Left kidney (tissue), 2 donors: Measurements from ENCODE around the gene ABCA5. TPM values are rescaled to one million over a fixed set of nuclear protein-coding genes. Genes with fewer than 3 reads are reported as not detected.
A peak's percentile ranks its signal among the peaks of the same experiment; 100 is the strongest.

Experiments
- DNase-seq: peaks from one replicate; pipeline ENCODE4 v3.0.0-alpha.2; 2013
- polyA plus RNA-seq: library from polyadenylated mRNA; unstranded; fragments of 120-200 nt; gene quantifications from one replicate; pipeline ENCODE4 v1.2.1, GENCODE V29; 2013; ENCODE audit not compliant: insufficient read length

ABCA5 gene
- polyA plus RNA-seq, 1 donor, result 45.1 TPM

DNA sequence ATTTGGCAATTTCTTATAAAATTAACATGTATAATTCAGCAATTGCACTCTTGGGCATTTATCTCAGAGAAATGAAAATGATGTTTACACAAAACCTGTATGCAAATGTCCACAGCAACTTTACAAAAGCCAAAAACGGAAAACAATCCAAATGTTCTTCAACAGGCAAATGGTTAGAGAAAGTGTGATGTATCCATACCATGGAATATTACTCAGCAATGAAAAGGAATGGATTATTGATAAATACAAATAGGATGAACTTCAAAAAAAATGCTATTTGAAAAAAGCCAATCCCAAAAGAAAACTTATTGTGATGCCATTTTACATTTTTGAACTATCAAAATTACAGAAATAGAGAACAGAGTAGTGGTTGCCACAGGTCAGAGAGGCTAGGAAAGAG is 61.1 kb downstream of the ABCA5 start:
- no peak for DNase-seq

DNA sequence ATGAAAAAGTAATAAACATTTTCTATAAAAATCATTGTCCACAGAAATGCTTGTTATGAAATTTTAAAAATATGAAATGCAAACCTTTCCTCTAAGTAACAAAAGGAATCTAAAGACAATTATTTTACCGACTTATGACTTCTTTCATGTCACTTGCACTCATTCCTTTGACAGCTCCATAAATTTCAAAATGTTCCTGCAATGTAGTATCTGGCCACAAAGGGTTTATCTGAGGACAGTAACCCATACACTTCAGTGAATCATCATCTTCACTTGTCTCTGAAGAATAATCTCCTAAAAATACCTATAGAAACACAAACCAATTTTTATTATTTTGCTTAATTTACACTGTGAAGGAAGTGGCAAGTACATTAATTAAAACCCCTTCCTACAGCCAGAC is 72.7 kb downstream of the ABCA5 start:
- no peak for DNase-seq

DNA sequence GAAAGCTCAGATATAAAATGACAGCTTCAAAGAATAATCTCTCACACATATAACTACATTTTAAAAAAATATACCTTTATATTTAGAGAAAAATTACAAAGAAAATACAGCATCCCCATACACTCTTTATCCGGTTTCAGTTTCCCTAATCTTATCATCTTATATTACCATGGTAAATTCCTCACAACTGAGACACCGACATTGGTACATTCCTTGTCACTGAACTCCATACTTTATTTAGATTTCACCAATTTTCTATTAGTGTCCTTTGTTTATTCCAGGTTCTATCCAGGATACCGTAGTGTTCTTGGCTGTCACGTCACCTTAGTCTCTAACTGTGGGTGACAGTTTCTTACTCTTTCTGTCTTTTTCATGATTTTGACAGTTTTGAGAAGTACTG is 76.3 kb downstream of the ABCA5 start:
- no peak for DNase-seq

DNA sequence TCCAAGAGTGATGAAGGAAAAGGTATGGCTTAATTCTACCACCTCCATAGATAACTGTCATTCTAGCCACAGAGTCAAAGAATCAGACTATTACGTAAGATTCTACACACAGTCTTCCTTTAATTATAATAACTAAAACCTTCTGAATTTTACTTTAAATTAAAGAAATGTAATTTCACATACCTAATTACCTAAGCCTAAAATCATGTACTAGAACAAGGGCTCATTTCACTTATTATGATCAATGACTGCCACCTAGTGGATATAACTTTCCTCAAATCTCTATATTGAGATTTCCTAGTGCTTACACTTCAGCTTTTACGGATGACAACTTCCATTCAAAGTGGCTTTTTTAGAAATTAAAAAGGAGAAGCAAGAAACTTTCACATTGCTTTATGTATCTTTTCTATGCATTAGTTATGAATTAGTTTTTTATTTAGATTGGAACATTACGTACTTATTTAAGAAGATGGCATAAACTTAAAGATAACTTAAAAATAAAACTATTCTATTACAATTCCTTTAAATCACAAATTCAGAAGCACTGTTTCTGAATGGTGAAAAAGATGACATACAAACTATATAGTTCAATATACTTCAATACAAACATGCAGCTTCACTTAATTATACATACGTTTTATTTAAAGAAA is 80.1 kb downstream of the ABCA5 start:
- peak; percentile 57 for DNase-seq

DNA sequence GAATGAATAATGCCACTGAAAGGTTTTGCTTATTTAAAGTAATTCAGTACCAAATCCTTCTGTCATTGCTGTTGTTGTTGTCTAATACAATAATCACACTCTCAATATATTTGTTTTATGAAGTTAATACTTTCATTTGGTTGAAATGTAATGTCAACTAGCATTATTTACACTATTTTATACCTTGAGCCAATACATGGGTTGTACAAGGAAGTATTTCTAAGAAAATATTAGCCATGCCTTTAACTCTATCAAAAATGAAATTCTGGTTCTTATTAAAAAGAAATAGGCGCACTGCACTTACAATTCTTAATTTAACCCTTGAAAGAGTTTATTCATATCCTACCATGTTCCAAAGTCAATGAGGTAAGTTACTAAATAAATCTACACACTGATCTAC is 80.7 kb downstream of the ABCA5 start:
- DNase-seq, result no peak

DNA sequence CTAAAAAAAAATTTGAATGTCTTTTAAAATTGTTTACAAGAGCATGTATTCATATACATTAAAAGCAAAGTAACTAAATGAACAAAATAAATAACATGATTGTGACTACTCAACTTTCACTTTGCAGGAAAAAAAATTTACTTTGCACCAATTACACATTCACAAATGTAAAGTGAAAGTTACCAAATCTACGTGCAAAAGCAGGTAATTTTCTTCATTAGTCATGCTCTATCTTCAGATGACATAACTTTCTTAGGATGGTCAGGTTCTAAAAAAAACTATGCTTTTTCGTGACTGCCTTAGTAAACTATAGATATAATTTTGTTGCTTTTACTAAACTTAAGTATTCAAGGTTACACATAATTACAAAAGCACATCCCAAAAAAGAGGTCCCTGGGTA is 81.3 kb downstream of the ABCA5 start:
- DNase-seq, result no peak

DNA sequence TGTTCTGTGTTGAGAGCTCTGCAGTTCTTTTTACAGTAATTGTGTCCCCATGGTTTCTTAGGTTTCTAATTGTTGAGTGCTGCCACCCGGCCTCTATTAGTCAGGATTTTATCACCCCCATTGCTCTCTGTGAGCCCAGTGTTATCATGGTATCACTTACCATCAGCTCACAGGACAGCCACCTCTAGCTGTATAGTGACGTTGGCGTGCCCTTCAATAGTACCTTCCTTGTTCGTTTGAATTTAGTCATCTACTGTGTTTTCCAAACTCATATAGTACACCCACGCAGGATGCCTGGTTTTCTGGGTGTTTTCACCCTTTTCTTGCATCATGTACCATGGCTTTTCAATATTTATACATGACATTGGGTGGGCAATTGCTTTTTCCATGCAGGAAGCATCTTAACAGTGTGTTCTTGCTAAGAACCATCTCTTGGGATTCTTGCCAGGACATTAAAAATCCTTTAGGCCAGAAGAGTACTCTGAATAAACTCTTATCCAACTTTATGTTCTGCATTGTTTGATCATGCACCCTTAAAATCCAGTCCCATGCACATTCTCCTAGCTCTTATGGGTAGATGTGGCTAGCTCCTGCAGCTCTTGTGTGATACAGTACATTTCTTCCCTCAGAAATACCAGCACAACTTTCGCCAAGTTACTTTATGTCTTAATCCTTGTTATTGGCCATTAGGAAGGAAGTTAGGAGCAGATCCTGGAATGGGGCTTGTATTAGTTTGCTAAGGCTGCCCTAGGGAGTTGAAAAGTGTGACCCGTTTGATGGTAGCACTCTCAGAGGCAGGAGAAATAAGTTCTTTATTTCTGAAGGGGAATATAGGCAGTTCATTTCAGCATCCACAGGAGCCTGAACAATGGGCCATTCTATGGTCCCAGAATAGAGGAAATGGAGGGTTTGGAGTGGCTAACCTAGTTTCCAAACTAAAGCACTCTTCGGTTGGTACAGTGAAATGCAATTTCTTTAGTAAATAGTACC is 87.0 kb downstream of the ABCA5 start:
- no peak for DNase-seq

DNA sequence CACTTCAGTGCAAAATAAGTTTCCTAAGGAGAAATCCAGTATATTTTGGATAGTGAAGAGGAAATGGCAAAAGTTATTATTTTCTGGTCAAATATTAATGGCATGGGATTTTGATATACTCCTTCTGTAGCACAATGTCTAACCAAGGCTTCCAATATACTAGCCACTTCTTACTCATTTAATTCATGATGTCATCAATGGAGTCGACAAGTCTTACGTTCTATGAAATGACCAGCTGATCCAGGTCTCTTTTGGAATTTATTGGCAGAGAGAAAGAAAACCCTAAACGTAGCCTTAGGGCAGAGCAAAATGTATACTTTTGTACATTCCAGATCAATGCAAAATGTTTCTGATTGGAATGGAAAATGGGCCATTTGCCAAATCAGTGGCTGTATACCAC is 90.0 kb downstream of the ABCA5 start:
- DNase-seq, result no peak

DNA sequence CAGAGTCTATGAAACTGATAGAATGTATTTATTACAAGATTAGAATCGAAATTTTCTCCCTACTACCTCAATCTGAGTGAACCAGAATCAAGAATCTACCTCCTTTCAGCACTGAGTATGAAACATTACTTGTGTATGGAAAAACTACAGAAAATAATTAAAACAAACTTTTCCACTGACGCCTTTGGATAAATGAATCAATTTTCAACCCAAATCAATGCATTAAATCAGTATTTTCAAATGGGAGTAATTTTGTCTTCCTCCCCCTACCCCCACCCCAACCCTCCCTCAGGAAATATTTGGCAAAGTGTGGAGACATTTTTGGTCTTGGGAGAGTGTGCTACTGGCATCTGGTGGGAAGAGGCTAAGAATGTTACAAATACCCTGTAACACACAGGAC is 90.5 kb downstream of the ABCA5 start:
- DNase-seq, result no peak

DNA sequence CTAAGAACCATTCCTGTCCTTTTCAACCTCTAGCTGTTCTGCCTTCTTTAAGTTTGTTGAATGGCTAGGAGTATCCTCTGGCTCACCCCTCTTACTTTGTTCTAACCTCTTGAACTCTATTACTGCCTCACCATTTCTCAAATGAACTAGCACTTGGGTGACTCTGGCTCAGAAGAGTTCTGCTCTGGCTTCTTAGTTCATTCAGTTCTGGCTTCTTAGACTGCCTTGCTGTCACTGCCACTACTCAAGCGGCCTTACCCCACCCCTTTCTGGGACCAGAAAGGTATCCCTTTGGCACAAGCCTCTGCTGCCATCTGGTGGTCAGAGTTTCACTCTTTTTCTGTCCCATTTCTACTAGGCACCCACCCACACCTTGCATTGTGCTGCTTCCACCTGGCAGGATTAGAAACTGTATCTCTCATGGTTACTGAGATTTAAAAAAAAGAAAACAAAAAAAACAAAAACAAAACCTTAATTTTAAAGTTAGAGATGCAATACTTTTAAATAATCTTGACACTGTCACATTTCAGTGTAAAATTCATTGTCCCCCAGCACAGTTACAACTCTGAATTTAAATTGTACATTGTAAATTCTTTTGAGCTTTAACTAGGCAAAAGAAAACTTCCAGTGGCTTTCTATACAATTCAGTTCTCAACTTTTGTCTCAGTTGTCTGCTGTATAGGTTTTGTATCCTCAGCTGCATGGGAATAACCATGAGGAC is 91.4 kb downstream of the ABCA5 start:
- DNase-seq, result peak; percentile 83

DNA sequence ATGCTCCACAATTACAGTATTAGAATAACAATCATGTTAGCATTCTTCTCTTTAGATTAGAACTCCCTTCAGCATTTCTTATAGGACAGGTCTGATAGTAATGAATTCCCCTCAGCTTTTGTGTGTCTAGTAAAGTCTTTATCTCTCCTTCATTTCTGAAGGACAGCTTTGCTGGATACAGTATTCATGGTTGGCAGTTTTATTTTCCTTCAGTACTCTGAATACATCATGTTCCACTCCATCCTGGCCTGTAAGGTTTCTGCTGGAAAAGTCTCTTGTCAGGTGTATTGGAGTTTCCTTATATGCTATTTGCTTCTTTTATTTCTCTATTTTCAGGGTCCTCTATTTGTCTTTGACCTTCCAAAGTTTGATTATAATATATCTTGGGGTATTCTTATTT is 94.3 kb downstream of the ABCA5 start:
- DNase-seq, result no peak

DNA sequence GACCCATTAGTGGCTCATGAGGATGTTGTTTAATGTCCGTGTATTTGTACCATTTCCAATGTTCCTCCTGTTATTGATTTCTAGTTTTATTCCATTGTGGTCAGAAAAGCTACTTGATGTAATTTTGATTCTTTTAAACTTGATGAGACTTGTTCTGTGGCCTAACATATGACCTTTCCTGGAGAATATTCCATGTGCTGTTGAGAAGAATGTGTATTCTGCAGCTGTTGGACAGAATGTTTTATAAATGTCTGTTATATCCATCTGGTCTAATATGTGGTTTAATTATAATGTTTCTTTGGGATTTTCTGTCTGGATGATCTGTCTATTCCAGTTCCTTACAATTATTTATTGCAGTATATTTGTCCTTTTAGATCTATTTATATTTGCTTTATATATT is 95.4 kb downstream of the ABCA5 start:
- no peak for DNase-seq

DNA sequence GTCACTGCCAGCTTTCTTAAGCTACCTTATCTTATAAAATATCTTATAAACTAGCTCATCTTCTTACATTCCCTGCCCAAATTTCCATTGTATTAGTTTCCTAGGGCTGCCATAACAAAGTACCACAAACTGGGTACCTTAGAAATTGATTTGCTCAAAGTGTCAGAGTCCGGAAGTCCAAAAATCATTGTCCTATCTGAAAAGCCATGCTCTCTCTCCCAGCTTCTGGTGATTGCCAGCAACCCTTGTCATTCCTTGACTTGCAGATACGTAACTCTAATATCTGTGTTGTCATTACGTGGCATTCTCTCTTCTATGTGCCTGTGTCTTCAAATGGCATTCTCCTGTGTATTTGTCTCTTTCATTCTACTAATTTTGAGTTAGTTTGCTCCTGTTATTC is 96.0 kb downstream of the ABCA5 start:
- no peak for DNase-seq

DNA sequence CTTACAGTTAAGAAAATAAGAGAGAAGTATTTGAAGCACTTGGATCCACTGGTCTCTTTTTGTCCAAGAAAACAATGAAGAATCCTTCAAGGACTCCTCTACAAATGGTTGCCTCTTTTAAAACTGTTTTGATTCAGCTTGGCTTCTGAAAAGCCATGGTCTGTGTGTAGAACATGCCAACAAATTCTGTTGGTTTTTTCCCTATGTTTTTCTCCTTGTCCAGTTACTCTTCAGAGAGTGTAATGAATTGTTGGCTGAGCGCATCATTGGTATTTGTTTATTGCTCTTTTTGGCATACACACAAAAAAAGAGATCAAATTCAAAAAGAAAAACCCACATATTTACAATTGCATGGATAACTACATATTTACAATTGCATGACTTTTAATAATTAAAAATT is 98.4 kb downstream of the ABCA5 start, which contains the start of gene ABCA10:
TSS of gene ABCA10 (minus strand) at position 249 of the 400 bp plus-strand sequence. CDS start 3,466 bp downstream, outside the sequence.
- no peak for DNase-seq

DNA sequence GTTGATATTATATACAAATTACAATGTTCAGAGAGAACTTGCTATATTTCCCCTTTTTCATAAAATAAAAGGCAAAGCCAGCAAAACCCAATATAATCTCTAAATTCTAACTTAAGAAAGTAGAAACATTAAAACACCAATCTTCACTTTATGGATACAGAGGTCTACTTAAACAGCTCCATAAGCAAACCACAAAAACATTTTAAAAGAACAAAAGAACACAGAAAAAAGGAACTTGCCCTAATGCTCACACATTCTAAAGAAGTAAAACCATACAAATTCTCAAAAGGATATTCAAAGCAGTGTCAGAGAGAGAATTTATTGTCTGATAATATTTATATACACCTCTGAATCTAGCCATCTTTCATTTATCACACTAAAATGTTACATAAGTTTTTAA is 98.9 kb downstream of the ABCA5 start:
- no peak for DNase-seq

DNA sequence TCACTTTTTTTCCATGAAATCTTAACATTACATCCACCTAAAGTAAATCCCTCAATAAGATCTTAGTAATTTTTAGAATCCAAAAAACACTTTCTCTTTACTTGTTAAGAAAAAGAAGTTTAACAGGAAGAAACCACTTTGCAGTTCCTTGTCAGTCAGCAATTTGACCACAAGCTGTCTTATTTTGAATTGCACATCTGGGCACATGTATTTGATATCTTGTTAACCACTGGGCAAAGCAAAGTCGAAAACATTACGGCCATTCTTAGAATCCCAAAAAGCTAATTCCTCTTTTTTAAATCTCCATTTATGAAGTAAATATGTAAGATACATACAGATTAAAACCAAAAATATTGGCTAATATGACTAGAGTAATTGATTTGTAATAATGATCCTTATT is 99.4 kb downstream of the ABCA5 start:
- DNase-seq, result no peak

DNA sequence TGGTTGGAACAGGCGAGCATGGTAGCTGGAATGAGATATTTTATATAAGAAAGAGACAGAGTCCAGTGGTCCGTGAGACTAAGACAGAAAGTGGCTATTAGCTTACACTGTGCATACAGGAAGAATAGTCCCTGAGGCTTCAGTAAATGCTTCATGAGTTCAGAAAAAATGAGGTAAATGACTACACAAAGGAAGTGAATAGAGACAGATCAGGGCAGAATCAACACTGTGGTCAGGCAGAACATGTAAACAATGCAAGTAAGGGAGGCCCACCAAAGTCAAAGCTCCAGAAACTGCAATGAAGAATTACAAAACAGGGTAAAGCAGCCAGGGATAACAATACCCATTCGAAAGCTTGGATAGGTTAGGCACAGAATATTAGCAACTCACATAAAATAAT is 103.1 kb downstream of the ABCA5 start:
- peak; percentile 15 for DNase-seq

DNA sequence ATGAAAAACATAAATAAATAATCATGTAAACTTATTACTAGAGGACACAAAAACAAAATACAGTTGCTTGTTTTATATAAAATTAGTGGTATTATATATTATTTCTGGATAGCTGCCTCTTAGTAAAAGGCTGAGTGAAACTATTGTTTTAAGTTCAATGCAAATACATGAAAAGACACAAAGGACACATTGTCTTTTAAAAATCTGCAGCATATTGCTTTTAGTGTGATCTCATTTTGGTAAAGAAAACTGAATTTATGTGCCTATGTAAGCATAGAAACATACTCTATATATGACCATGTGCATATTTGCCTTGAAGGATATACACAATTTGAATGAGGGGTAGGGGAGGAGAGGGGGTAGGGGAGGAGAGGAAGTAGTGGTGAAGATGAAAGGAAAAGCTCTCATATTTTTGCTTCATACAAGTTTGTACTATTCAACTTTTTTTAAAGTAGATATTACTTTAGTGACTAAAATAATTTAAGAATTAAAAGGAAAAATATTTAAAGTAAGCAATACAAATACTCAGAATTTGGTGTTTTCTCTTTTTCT is 104.2 kb downstream of the ABCA5 start:
- no peak for DNase-seq

DNA sequence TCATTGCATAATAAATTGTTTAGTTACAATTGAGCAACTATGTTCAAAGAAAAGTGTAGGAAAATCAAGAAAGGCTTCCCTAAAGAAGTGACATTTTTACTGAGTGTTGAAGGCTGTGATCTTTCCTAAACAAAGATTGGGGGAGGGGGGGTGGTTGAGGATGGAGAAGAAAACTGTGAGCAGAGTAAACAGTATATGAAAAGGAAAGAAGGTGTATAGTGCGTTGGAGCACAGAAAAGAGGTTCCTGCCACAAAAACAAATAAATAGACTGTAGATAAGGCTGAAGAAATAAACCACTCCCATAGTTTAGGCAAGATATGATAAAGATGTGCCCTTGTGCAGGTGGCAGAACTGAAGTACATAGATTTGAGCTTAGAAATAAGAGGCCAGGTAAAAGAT is 106.8 kb downstream of the ABCA5 start:
- DNase-seq, result no peak

DNA sequence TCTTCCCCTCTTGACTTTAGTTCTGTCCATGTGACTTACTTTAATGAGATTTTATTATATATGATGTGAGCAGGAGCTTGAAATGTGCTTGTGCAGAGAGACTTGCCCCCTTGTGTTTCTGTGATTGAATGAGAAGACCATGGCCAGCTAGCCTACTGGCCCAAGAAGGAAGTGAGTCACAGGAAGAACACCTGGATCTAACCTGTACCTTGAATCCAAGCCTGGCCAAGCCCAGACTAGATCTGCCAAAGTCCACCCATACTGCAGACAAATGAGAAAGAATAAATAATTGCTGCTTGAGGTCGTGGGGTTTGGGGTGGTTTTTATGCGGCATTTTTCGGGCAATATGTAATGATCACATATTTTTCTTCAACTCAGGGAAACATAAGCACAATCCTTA is 107.9 kb downstream of the ABCA5 start:
- no peak for DNase-seq

DNA sequence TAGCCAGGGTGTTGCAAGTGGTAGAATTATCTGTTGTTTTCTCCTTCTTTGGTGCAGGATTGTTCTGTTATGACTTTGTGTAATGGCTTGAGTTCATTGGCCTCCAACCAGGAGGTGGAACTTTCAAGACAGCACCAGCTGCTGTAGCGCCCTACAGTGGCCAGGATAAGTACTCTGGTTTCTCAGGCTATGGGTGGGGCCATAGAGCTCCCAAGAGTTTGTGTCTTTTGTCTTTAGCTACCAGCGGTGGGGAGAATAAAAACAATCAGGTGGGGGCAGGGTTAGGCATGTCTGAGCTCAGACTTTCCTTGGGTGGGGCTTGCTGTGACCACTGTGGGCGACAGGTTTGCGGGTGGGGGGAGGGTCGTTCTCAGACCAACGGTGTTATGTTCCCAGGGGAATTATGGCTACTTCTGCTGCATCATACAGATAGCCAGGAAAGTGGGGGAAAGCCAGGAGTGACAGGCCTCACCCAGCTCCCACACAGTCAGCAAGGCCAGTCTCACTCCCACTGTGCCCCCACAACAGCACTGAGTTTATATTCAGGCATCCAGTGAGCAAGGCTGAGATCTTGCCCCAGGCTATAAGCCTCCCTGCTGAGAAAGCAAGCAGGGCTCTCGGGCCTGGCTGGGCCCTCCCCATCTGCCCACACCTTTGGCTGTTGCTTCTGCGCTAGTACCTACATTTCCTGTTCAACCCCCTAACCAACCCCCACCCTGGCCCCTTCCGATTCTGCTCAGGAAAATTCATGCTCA is 113.7 kb downstream of the ABCA5 start:
- DNase-seq, result no peak

DNA sequence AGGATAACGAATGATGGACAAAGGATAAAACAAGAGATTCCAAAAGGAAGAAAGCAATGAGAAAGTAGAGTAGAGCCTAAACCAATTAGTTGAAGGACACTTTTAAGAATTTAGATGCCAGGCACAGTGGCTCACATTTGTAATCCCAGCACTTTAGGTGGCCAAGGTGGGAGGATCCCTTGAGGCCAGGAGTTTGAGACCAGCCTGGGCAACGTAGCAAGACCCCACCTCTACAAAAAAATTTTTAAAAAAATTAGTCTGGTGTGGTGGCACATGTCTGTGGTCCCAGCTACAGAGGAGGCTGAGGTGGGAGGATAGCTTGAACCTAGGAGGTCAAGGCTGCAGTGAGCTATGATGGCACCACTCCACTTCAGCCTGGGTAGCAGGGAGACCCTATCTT is 118.3 kb downstream of the ABCA5 start:
- no peak for DNase-seq
